ENCODE data around the gene IL3.

Gene IL3

DNA sequence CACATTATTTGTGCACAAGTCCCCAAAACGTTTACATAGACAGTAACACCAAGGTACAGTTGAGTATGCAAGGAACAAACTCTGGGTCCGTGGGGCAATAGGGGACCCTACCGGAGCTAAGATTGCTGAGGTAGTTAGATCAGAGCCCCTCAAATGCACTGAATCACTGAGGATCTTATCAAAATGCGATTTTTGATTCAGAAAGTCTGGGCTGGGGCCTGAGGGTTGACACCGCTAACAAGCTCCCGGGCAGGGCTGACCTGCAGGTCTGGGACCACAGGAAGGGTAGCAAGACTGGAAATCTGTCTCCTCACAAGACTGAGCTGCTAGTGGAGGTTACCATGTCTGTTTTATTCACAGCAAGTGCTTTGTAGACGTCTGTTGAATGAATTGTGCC, 1.8 kb upstream of the IL3 start:
- TF ChIP-seq CTCF (IDR thresholded peaks at IDR 0.05; ENCODE audit: low read depth, low read length): no peak
- H3K4me3 ChIP-seq (ENCODE audit: low read depth, low read length): no peak overlapping the region

GRCh38 chr5:132059043-132059695, 1.3 kb upstream of the IL3 start:
- H3K4me3 ChIP-seq (ENCODE audit: low read depth, low read length): no peak overlapping the region
- TF ChIP-seq CTCF (IDR thresholded peaks at IDR 0.05; ENCODE audit: low read depth, low read length): no peak

DNA sequence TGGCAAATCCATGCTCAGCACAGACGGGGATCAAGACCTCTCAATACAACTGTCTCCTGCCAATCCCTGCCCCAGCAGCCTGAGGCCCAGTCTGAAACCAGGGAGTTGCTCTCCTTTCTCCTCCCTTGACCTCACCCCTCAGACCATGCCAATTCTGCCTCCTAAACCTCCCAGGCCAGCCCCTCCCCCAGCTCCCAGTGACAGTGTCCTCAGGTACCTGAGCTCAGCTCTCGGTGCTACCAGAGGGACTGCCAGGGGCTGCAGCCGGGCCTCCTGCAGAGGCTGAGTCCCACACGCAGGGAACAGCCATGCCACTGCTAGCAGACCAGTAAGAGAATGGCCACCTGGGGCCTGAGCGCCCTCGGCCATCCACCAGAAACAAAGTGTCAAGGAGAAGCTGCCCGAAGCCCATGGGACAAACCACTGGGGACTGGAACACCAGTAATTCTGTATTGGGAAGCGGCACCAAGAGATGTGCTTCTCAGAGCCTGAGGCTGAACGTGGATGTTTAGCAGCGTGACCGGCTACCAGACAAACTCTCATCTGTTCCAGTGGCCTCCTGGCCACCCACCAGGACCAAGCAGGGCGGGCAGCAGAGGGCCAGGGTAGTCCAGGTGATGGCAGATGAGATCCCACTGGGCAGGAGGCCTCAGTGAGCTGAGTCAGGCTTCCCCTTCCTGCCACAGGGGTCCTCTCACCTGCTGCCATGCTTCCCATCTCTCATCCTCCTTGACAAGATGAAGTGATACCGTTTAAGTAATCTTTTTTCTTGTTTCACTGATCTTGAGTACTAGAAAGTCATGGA, 557 bp upstream of the IL3 start:
- no peak for TF ChIP-seq CTCF (IDR thresholded peaks at IDR 0.05; ENCODE audit: low read depth, low read length)
- no peak overlapping the region for H3K4me3 ChIP-seq (ENCODE audit: low read depth, low read length)

GRCh38 chr5:132063090-132063911, 2.8 kb downstream of the IL3 start:
- peak; percentile 98 for TF ChIP-seq CTCF (IDR thresholded peaks at IDR 0.05; ENCODE audit: low read depth, low read length)
- H3K4me3 ChIP-seq (ENCODE audit: low read depth, low read length): no peak overlapping the region

GRCh38 chr5:132064140-132064539, 3.7 kb downstream of the IL3 start:
- no peak for TF ChIP-seq CTCF (IDR thresholded peaks at IDR 0.05; ENCODE audit: low read depth, low read length)
- H3K4me3 ChIP-seq (ENCODE audit: low read depth, low read length): no peak overlapping the region

- TF ChIP-seq CTCF (IDR thresholded peaks at IDR 0.05; ENCODE audit: low read depth, low read length): peak; percentile 97
- H3K4me3 ChIP-seq (ENCODE audit: low read depth, low read length): no peak overlapping the region
Observed at GRCh38 chr5:132064738-132065331, 4.4 kb downstream of the IL3 start.
